Vagina (tissue), 2 donors: Measurements from ENCODE around the gene SLC25A19. TPM values are rescaled to one million over a fixed set of nuclear protein-coding genes. Genes with fewer than 3 reads are reported as not detected.
A peak's percentile ranks its signal among the peaks of the same experiment; 100 is the strongest.
"Not testable (repeated sequence)": the region's sequence is repeated elsewhere in the genome, so short reads cannot be mapped to it uniquely, and the experiment has no call there.

Source experiments
- DNase-seq, 2 donors: peaks; one replicate each; pipeline ENCODE4 v3.0.0-alpha.2; 2017; ENCODE audit errors: extremely low spot score in 2 of 2
- H3K27ac ChIP-seq: fragments of 200-600 bp; sonication (generic); one replicate; pipeline ENCODE4 v1.5.1; 2019
- H3K27me3 ChIP-seq: fragments of 200-600 bp; sonication (generic); one replicate; pipeline ENCODE4 v1.5.1; 2019
- H3K36me3 ChIP-seq, 2 donors: fragments of 200-600 bp; sonication (generic); one replicate each; pipeline ENCODE4 v1.5.1; 2017 to 2019
- H3K4me1 ChIP-seq: fragments of 200-600 bp; sonication (generic); one replicate; pipeline ENCODE4 v1.5.1; 2019
- H3K4me3 ChIP-seq, 2 donors: fragments of 200-600 bp; sonication (generic); 1 replicate in 1 of 2; 2 replicates in 1 of 2; pipeline ENCODE4 v1.5.1; 2016 to 2019
- H3K9me3 ChIP-seq: fragments of 200-600 bp; sonication (generic); one replicate; pipeline ENCODE4 v1.5.1; 2019
- POLR2A ChIP-seq, 2 donors: fragments of 450-650 bp; IDR thresholded peaks; one replicate each; pipeline ENCODE4 v1.6.1; 2017; ENCODE audit warnings: antibody characterized with exemption in 2 of 2, mild to moderate bottlenecking in 2 of 2, moderate library complexity in 2 of 2
- POLR2AphosphoS5 ChIP-seq, 2 donors: sonication (generic); formaldehyde crosslinking; IDR thresholded peaks; one replicate each; pipeline ENCODE4 v1.9.0; 2017; ENCODE audit warnings: antibody characterized with exemption in 2 of 2, mild to moderate bottlenecking in 2 of 2, low read depth in 1 of 2; ENCODE audit not compliant: insufficient read depth in 1 of 2
- intact Hi-C: fragments of 100-400 bp; cut with DNase I; formaldehyde crosslinking; loops from one replicate; pipeline ENCODE4 v1.15.1; 2023
- total RNA-seq: library from RNA; depleted of rRNA; stranded (reverse); fragments of >200 nt; gene quantifications from one replicate; pipeline ENCODE4 v1.2.3, GENCODE V29; 2016
- TF ChIP-seq, protein P1 (sequence below), 3 experiments: fragments of 450-650 bp in 2 of 3; fragments of 200-600 bp in 1 of 3; sonication (generic) in 1 of 3; IDR thresholded peaks; one replicate each; pipeline ENCODE4 v1.5.1; 2017 to 2019; ENCODE audit warnings: antibody characterized with exemption in 3 of 3, mild to moderate bottlenecking in 2 of 3, moderate library complexity in 2 of 3

Gene SLC25A19
- total RNA-seq, 1 donor from 2014 or later = 16.7 TPM

DNA sequence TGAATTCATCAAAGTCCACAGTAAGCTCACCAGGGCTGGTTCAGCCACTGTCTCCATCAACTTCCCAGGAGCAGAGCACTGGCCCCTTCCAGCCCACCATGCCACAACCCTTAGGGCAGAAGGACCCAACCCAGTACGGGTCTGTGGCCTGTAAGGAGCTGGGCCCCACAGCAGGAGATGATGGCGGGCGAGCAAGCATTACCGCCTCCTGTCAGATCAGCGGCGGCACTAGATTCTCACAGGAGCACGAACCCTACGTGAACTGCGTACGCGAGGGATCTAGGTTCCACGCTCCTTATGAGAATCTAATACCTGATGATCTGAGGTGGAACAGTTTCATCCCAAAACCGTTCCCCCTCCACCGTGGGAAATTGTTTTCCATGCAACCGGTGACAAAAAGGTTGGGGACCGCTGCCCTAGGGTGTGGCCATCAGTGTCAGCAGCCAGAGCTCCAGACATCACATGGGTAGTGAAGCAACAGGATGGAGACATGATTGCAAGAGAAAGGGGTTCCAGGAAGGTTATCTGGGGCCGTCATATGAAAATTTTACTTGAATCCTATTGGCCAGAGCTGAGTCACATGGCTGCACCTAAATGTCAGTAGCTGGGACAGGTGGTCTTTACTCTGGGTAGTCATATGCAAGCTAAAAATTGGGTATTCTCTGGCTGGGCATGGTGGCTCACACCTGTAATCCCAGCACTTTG lies 12.4 kb upstream of the SLC25A19 start:
- H3K9me3 ChIP-seq = no peaks in the 10 kb centered on the region
- DNase-seq = no peak
- H3K36me3 ChIP-seq = no peaks in the 10 kb centered on the region
- TF ChIP-seq, protein P1, sequence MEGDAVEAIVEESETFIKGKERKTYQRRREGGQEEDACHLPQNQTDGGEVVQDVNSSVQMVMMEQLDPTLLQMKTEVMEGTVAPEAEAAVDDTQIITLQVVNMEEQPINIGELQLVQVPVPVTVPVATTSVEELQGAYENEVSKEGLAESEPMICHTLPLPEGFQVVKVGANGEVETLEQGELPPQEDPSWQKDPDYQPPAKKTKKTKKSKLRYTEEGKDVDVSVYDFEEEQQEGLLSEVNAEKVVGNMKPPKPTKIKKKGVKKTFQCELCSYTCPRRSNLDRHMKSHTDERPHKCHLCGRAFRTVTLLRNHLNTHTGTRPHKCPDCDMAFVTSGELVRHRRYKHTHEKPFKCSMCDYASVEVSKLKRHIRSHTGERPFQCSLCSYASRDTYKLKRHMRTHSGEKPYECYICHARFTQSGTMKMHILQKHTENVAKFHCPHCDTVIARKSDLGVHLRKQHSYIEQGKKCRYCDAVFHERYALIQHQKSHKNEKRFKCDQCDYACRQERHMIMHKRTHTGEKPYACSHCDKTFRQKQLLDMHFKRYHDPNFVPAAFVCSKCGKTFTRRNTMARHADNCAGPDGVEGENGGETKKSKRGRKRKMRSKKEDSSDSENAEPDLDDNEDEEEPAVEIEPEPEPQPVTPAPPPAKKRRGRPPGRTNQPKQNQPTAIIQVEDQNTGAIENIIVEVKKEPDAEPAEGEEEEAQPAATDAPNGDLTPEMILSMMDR (IDR thresholded peaks at IDR 0.05) = no peak
- TF ChIP-seq POLR2A (IDR thresholded peaks at IDR 0.05) (no peak), POLR2AphosphoS5 (IDR thresholded peaks at IDR 0.05; ENCODE audit: insufficient read depth in 1 of 2, low read depth in 1 of 2) (no peak)
- H3K27ac ChIP-seq = no peak overlapping the region
- H3K4me1 ChIP-seq = no peaks in the 10 kb centered on the region
- no peaks in the 10 kb centered on the region for H3K27me3 ChIP-seq
- intact Hi-C loops = no loop called here
- no peak overlapping the region for H3K4me3 ChIP-seq

DNA sequence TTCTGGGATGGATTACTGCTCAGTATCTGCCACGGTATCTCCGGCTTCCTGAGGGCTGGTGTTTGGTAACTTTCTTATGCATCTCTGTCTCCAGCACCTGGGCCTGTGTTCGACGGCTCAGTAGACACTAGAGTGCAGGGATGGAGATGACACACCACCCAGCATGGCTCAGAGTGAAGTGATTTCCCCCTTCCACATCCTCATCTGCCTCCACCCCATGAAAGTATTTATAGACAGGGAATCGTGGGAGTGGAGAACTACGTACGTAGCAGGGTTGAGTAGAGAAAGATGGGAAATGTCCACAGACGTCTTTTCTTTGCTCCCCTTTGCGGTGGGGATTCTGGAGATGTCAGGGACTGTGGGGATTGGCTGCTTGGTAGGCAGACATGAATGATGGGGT lies 11.8 kb upstream of the SLC25A19 start:
- no peaks in the 10 kb centered on the region for H3K36me3 ChIP-seq
- intact Hi-C loops = no loop called here
- no peaks in the 10 kb centered on the region for H3K4me1 ChIP-seq
- H3K27me3 ChIP-seq = no peaks in the 10 kb centered on the region
- TF ChIP-seq, protein P1 (IDR thresholded peaks at IDR 0.05) = no peak
- no peak for TF ChIP-seq POLR2A (IDR thresholded peaks at IDR 0.05)
- TF ChIP-seq POLR2AphosphoS5 (IDR thresholded peaks at IDR 0.05; ENCODE audit: insufficient read depth in 1 of 2, low read depth in 1 of 2) = no peak
- no peaks in the 10 kb centered on the region for H3K9me3 ChIP-seq
- DNase-seq = no peak
- H3K27ac ChIP-seq = no peak overlapping the region
- no peak overlapping the region for H3K4me3 ChIP-seq

DNA sequence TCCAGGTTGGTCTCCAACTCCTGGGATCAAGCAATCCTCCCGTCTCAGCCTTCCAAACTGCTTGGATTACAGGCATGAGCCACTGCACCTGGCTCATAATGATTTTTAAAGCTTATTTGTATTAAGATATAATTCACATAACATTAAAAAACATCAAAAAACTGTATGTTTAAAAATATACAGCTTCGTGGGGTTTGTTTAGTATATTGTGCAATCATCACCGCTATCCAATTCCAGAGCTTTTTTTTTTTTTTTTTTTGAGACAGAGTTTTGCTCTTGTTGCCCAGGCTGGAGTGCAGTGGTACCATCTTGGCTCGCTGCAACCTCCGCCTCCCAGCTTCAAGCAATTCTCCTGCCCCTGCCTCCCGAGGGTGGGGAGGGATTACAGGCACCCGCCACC lies 11.0 kb upstream of the SLC25A19 start:
- H3K27ac ChIP-seq = no peak overlapping the region
- no peak for TF ChIP-seq POLR2AphosphoS5 (IDR thresholded peaks at IDR 0.05; ENCODE audit: insufficient read depth in 1 of 2, low read depth in 1 of 2)
- TF ChIP-seq, protein P1 (IDR thresholded peaks at IDR 0.05) = no peak
- TF ChIP-seq POLR2A (IDR thresholded peaks at IDR 0.05) = no peak
- DNase-seq = no peak
- intact Hi-C loops = no loop called here
- no peaks in the 10 kb centered on the region for H3K36me3 ChIP-seq
- H3K27me3 ChIP-seq = no peaks in the 10 kb centered on the region
- no peaks in the 10 kb centered on the region for H3K9me3 ChIP-seq
- H3K4me1 ChIP-seq = no peaks in the 10 kb centered on the region
- no peak overlapping the region for H3K4me3 ChIP-seq

DNA sequence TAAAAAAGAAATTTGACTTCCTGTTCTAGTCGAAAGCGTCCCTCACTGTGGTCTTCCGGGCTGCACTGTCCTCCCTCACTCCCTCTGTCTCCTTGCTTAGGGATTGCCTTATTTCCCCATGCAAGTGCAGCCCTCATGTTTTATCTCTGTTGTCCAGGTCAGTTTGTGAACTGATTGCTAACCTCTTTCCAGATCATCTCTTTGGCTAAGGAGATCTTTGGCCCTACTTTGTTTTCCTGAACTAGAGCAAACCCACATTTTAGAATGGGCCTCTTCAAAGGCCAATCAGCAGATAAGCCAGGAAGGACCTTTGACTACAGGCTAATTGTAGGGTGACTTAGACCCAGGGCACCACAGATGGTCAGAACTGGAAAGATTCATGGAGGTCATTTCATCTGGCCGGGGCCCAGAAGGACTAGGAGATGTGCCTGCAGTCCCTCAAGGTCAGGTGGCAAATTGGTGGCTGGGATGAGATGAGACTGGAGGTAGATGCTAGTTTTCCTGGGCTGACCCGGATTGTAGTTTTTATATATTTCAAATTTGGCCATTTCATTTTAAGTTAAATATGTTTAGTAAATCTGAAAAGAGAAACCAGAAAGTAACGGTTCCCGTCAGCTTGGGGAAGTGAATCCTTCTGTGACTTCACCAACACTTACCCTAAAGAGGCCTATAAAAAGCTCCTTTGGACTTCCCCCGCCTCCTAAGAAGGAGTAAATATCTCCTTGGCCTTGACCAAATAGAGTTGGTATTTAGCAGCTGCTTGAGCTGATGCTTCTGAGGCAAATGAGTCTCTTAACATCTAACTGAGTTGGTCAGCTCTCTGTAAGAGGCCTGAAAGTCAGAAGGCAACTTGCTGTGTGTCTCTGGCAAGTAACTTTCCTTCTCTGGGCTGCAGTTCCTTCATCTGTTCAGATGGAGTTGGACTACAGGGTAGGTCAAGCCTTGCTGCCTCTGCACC lies 6.2 kb upstream of the SLC25A19 start:
- H3K27ac ChIP-seq = no peak overlapping the region
- H3K4me3 ChIP-seq = no peak overlapping the region
- no peak for DNase-seq
- intact Hi-C loops = no loop called here
- TF ChIP-seq POLR2A (IDR thresholded peaks at IDR 0.05) (peak in 1 of 2 donors; percentile 8), POLR2AphosphoS5 (IDR thresholded peaks at IDR 0.05; ENCODE audit: insufficient read depth in 1 of 2, low read depth in 1 of 2) (no peak)
- TF ChIP-seq, protein P1 (IDR thresholded peaks at IDR 0.05) = no peak
- no peaks in the 10 kb centered on the region for H3K36me3 ChIP-seq
- H3K27me3 ChIP-seq = no peaks in the 10 kb centered on the region
- H3K9me3 ChIP-seq = no peaks in the 10 kb centered on the region
- no peaks in the 10 kb centered on the region for H3K4me1 ChIP-seq

DNA sequence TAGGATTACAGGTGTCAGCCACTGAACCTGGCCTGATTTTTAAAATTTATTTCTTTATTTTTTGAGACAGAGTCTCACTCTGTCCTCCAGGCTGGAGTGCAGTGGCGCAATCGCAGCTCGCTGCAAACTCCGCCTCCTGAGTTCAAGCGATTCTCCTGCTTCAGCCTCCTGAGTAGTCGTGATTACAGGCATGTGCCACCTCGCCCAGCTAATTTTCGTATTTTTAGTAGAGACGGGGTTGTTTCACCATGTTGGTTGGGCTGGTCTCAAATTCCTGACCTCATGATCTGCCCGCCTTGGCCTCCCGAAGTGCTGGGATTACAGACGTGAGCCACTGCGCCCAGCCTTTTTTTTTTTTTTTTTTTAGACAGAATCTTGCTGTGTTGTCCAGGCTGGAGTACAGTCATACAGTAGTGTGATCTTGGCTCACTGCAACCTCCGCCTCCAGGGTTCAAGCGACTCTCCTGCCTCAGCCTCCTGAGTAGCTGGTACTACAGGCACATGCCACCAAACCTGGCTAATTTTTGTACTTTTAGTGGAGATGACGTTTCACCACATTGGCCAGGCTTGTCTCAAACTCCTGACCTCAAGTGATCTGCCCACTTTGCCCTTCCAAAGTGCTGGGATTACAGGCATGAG lies 3.7 kb upstream of the SLC25A19 start:
- H3K36me3 ChIP-seq, intact Hi-C loops, DNase-seq, H3K9me3 ChIP-seq, H3K27ac ChIP-seq, H3K27me3 ChIP-seq, H3K4me3 ChIP-seq, H3K4me1 ChIP-seq: not testable (repeated sequence)
